Spleen (tissue), 13 donors: Measurements from ENCODE around the gene PRUNE2. TPM values are rescaled to one million over a fixed set of nuclear protein-coding genes. Genes with fewer than 3 reads are reported as not detected.
"Not testable (repeated sequence)": the region's sequence is repeated elsewhere in the genome, so short reads cannot be mapped to it uniquely, and the experiment has no call there.

Experiments used
- DNase-seq: peaks from one replicate; pipeline ENCODE4 v3.0.0-alpha.2; 2020
- H3K27ac ChIP-seq, 8 donors: fragments of 200-600 bp; sonication (generic) in 7 of 8; 1 replicate in 4 of 8; 2 replicates in 4 of 8; pipeline versions ENCODE4 v1.5.0 to v1.8.0; 2016 to 2021; ENCODE audit warnings: inconsistent platforms in 4 of 8, mild to moderate bottlenecking in 4 of 8, moderate library complexity in 1 of 8
- H3K27me3 ChIP-seq, 7 donors: fragments of 200-600 bp; sonication (generic) in 6 of 7; replicated peaks in 1 of 7; 1 replicate in 4 of 7; 2 replicates in 3 of 7; pipeline versions ENCODE4 v1.5.0 to v1.8.0; 2016 to 2021; ENCODE audit warnings: inconsistent platforms in 3 of 7, mild to moderate bottlenecking in 1 of 7
- H3K36me3 ChIP-seq, 6 donors: fragments of 200-600 bp; sonication (generic) in 5 of 6; 1 replicate in 4 of 6; 2 replicates in 2 of 6; pipeline versions ENCODE4 v1.5.0 to v1.8.0; 2016 to 2021; ENCODE audit warnings: inconsistent platforms in 2 of 6
- H3K4me1 ChIP-seq, 6 donors: fragments of 200-600 bp; sonication (generic) in 5 of 6; 1 replicate in 3 of 6; 2 replicates in 3 of 6; pipeline versions ENCODE4 v1.5.0 to v1.8.0; 2016 to 2021; ENCODE audit warnings: inconsistent platforms in 3 of 6
- H3K4me3 ChIP-seq, 8 donors: fragments of 200-600 bp; sonication (generic) in 7 of 8; 1 replicate in 4 of 8; 2 replicates in 4 of 8; pipeline versions ENCODE4 v1.5.0 to v1.8.0; 2016 to 2021; ENCODE audit warnings: inconsistent platforms in 4 of 8, mild to moderate bottlenecking in 4 of 8, moderate library complexity in 2 of 8
- H3K9me3 ChIP-seq, 8 donors: fragments of 200-600 bp; sonication (generic) in 7 of 8; 1 replicate in 4 of 8; 2 replicates in 4 of 8; pipeline versions ENCODE4 v1.5.0 to v1.8.0; 2016 to 2021; ENCODE audit warnings: inconsistent platforms in 4 of 8
- CTCF ChIP-seq, 11 experiments: fragments of 200-600 bp in 7 of 11; fragments of 450-650 bp in 4 of 11; sonication (generic) in 4 of 11; IDR thresholded peaks in 8 of 11; conservative IDR thresholded peaks in 3 of 11; 1 replicate in 7 of 11; 2 replicates in 4 of 11; pipeline versions ENCODE4 v1.4.0 to v1.8.0; 2016 to 2021; ENCODE audit warnings: antibody characterized with exemption in 11 of 11, inconsistent platforms in 4 of 11, mild to moderate bottlenecking in 1 of 11
- POLR2A ChIP-seq, 3 donors: fragments of 450-650 bp; IDR thresholded peaks; one replicate each; pipeline ENCODE4 v1.5.1; 2017; ENCODE audit warnings: antibody characterized with exemption in 3 of 3, mild to moderate bottlenecking in 1 of 3
- POLR2AphosphoS5 ChIP-seq, 3 donors: sonication (generic); formaldehyde crosslinking; IDR thresholded peaks; one replicate each; pipeline ENCODE4 v1.5.1; 2017; ENCODE audit warnings: antibody characterized with exemption in 3 of 3
- WGBS, 5 donors: extraction: QIAGEN DNeasy Blood & Tissue Kit in 3 of 5; methylation state at CpG; one replicate each; pipeline versions ENCODE4 v1.1.5 to v1.1.7; 2013 to 2018; 5-methylcytosine and 5-hydroxymethylcytosine counted together
- intact Hi-C: fragments of 100-400 bp; cut with DNase I; formaldehyde crosslinking; loops from one replicate; pipeline ENCODE4 v1.15.0; 2023; ENCODE audit warnings: low total_unique reads
- long read RNA-seq, 2 donors: transcript quantifications; one replicate each; lab custom pipeline, GENCODE V29; 2026
- polyA plus RNA-seq, 3 donors: library from polyadenylated mRNA; stranded (reverse); fragments of 200-250 nt; gene quantifications; one replicate each; pipeline ENCODE4 v1.2.1, GENCODE V29; 2013
- total RNA-seq, 7 donors: library from RNA; depleted of rRNA in 3 of 7; stranded (reverse); fragments of >200 nt in 3 of 7; fragmentation: NEBNext Ultra II Directional in 4 of 7; extraction: Animal tissue kit (Norgen Biotek cat#: 25700) in 4 of 7; gene quantifications; one replicate each; pipeline versions ENCODE4 v1.1.0 to v1.2.1, GENCODE V29; 2016 to 2021
- donor health status: healthy with polysubstance abuse.
- donor health status: DM: no; HTN: no; CAD: no; lungs with moderate emphysema.
- donor health status: DM: no; HTN: no; CAD: no.
- donor health status: Bipolar disorder and iron deficiency.
- donor health status: healthy.
- donor health status: DM: no; HTN: no; CAD: no.
- donor health status: DM: yes; HTN: yes; CAD: no.

PRUNE2 gene, protein sequence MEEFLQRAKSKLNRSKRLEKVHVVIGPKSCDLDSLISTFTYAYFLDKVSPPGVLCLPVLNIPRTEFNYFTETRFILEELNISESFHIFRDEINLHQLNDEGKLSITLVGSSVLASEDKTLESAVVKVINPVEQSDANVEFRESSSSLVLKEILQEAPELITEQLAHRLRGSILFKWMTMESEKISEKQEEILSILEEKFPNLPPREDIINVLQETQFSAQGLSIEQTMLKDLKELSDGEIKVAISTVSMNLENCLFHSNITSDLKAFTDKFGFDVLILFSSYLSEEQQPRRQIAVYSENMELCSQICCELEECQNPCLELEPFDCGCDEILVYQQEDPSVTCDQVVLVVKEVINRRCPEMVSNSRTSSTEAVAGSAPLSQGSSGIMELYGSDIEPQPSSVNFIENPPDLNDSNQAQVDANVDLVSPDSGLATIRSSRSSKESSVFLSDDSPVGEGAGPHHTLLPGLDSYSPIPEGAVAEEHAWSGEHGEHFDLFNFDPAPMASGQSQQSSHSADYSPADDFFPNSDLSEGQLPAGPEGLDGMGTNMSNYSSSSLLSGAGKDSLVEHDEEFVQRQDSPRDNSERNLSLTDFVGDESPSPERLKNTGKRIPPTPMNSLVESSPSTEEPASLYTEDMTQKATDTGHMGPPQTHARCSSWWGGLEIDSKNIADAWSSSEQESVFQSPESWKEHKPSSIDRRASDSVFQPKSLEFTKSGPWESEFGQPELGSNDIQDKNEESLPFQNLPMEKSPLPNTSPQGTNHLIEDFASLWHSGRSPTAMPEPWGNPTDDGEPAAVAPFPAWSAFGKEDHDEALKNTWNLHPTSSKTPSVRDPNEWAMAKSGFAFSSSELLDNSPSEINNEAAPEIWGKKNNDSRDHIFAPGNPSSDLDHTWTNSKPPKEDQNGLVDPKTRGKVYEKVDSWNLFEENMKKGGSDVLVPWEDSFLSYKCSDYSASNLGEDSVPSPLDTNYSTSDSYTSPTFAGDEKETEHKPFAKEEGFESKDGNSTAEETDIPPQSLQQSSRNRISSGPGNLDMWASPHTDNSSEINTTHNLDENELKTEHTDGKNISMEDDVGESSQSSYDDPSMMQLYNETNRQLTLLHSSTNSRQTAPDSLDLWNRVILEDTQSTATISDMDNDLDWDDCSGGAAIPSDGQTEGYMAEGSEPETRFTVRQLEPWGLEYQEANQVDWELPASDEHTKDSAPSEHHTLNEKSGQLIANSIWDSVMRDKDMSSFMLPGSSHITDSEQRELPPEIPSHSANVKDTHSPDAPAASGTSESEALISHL (N-terminal part only)
- total RNA-seq: 10 to 100 TPM in 6 of 7 donors, 1 to 10 TPM in 1; 6.1 to 23.6 (median 17.3) TPM
- 1 to 10 TPM; 3.3 to 6.6 (median 4.5) TPM for polyA plus RNA-seq
- long read RNA-seq, donor 1: 0 reads
- long read RNA-seq, donor 2: 0 reads

GRCh38 chr9:76905791-76906646, at the start of gene PRUNE2:
Gene PRUNE2, minus strand, starts transcription at chr9:76906114. Its CDS starts 151 bp downstream, at chr9:76905963.
- Histone ChIP-seq H3K36me3 (no peaks in the 10 kb centered on the region), H3K27ac (peak within 1 kb of the TSS in 1 of 8 donors; percentile 7), H3K27me3 (peaks cover 0 to 96% (median 20%) of the 10 kb centered on the region in 7 donors), H3K4me1 (peaks cover 0 to 14% (median 7%) of the 10 kb centered on the region in 6 donors), H3K9me3 (no peaks in the 10 kb centered on the region), H3K4me3 (peak within 1 kb of the TSS in 7 of 8 donors; percentile 2 to 52 (median 20))
- TF ChIP-seq POLR2AphosphoS5 (IDR thresholded peaks at IDR 0.05) (peak in 2 of 3 donors; percentile 43 to 61), CTCF (IDR thresholded peaks at IDR 0.05 in 8 of 11, conservative IDR thresholded peaks at IDR 0.05 in 3 of 11) (no peak), POLR2A (IDR thresholded peaks at IDR 0.05) (no peak)
- intact Hi-C loops: no loop called here
- 2 to 6% (median 4%) methylated on average over 49 to 79 of the region's 79 CpGs for WGBS, 5 donors
- no peak for DNase-seq

- H3K27me3 ChIP-seq: peaks cover 0 to 23% (median 0%) of the 10 kb centered on the region in 7 donors
- H3K4me3 ChIP-seq, H3K36me3 ChIP-seq, intact Hi-C loops, H3K27ac ChIP-seq, H3K9me3 ChIP-seq, H3K4me1 ChIP-seq, DNase-seq: not testable (repeated sequence)
- 88 to 97% (median 92%) methylated on average over 17 to 23 of the region's 23 CpGs for WGBS, 5 donors
Observed at GRCh38 chr9:76955406-76955805, 49.5 kb upstream of the PRUNE2 start.

- no peak overlapping the region for H3K4me3 ChIP-seq
- H3K4me1 ChIP-seq: no peaks in the 10 kb centered on the region
- H3K27ac ChIP-seq: no peak overlapping the region
- H3K36me3 ChIP-seq: no peaks in the 10 kb centered on the region
- H3K9me3 ChIP-seq: no peaks in the 10 kb centered on the region
- intact Hi-C loops: no loop called here
- H3K27me3 ChIP-seq: peaks cover 0 to 24% (median 0%) of the 10 kb centered on the region in 7 donors
- no peak for TF ChIP-seq POLR2A (IDR thresholded peaks at IDR 0.05)
- no peak for TF ChIP-seq CTCF (IDR thresholded peaks at IDR 0.05 in 8 of 11, conservative IDR thresholded peaks at IDR 0.05 in 3 of 11)
- TF ChIP-seq POLR2AphosphoS5 (IDR thresholded peaks at IDR 0.05): no peak
- WGBS, 5 donors: 79 to 88% (median 83%) methylated on average over 4 of the region's 4 CpGs
- DNase-seq: no peak
Observed at GRCh38 chr9:76949865-76950264, 44.0 kb upstream of the PRUNE2 start.
